Erythroblast (primary cell): Measurements from ENCODE around the gene NAT8L.

Experiments used
- GATA1 ChIP-seq: IDR thresholded peaks from 2 replicates; pipeline ENCODE4 v1.6.1; 2011; ENCODE audit warnings: low read depth, mild to moderate bottlenecking, control low read depth, low read length, moderate library complexity
- POLR2A ChIP-seq: IDR thresholded peaks from 2 replicates; pipeline ENCODE4 v1.6.1; 2011; ENCODE audit warnings: mild to moderate bottlenecking, low read length

DNA sequence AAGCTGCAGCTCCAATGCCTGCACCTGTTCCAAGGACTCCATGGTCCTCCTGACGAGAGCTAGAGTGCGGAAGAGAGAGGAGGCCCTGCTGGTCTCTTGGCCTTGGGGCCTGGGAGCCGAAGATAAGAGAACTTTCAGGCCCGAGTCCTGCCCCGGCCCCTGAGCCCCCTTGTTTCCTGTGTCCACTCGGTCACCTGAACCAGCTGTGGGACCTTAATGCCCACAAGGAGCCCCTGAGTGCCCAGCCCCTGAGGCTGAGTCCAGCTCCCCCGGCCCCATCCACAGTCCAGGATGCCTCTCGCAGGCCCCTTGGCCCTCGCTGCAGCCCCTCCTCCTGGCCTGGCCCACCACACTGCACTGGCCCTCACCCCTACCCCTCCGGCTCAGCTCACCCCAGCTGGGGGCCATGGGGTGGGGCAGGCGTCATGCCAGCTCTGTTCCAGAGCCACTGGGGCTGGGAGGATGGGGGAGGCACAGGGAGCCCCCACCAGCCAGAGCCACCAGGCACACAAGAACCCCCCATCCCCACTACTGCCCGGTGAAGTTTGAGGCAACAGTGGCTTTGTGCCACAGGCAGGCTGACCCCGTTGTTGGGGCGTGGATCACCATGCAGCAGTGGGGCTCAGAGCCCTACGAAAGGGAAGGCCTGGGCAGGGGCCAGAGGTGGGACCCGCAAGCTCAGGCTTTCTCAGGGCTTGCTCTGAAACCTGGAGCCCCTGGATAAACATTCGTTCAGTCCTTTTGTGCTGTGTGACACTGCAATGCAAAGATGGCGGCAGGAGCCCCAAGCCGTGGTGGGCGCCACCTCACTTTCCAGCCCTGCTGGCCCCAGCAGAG is 14.1 kb downstream of the NAT8L start:
- TF ChIP-seq POLR2A = no peak
- no peak for TF ChIP-seq GATA1
